Measurements from ENCODE around the gene SIGLEC12.

GRCh38 chr19:51462681-51463080 lies 38.9 kb downstream of the SIGLEC12 start:
- no peak for TF ChIP-seq POLR2A (IDR thresholded peaks at IDR 0.05)
- TF ChIP-seq CTCF (IDR thresholded peaks at IDR 0.05): no peak
- TF ChIP-seq EP300 (IDR thresholded peaks at IDR 0.05): no peak
- no peak for TF ChIP-seq POLR2AphosphoS5 (IDR thresholded peaks at IDR 0.05)

Measured in gastroesophageal sphincter (tissue), 3 donors.